ENCODE results near the gene MYO1B.
A peak's percentile ranks its signal among the peaks of the same experiment; 100 is the strongest.

The MYO1B gene

DNA sequence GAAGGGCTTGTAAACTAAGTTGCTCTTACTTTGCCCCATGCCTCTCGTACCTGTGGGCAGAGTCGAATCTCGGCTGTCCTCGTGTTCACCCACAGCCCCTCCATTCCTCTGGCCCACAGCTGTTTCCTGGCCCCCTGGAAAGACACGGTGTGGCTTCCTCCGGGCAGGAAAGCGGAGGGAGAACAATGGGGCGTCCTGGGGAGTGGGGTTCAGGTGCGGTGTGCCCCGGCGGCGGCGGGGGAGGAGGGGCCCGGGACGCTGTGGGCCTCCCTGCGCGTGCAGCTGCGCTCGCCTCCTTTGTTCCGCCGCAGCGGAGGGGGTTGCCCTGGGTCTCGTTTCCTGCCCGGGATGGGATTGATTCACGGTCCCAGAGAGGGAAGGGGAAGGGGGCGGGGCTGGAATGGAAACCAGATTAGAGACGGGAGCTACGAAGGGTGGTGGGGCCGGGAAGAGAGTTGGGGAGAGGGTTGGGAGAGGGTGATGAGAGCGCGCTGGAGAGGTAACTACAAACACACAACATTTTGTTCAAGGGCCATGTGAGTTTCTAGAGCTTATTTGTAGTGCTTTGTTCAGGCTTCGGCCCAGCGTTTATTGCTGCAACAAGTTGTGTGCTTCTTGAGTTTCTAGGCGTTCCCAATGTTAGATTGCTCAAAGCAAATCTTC is 796 bp downstream of the MYO1B start:
- H3K4me3 ChIP-seq (replicated peaks in 1 of 2; ENCODE audit: low read depth in 2 of 2, low read length in 2 of 2) = peak overlapping the region; percentile 80 to 89
- DNase-seq (ENCODE audit: low read depth in 2 of 2) = peak; percentile 63 to 70
- TF ChIP-seq, protein P1, sequence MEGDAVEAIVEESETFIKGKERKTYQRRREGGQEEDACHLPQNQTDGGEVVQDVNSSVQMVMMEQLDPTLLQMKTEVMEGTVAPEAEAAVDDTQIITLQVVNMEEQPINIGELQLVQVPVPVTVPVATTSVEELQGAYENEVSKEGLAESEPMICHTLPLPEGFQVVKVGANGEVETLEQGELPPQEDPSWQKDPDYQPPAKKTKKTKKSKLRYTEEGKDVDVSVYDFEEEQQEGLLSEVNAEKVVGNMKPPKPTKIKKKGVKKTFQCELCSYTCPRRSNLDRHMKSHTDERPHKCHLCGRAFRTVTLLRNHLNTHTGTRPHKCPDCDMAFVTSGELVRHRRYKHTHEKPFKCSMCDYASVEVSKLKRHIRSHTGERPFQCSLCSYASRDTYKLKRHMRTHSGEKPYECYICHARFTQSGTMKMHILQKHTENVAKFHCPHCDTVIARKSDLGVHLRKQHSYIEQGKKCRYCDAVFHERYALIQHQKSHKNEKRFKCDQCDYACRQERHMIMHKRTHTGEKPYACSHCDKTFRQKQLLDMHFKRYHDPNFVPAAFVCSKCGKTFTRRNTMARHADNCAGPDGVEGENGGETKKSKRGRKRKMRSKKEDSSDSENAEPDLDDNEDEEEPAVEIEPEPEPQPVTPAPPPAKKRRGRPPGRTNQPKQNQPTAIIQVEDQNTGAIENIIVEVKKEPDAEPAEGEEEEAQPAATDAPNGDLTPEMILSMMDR (IDR thresholded peaks at IDR 0.05; ENCODE audit: low read depth, low read length) = no peak

DNA sequence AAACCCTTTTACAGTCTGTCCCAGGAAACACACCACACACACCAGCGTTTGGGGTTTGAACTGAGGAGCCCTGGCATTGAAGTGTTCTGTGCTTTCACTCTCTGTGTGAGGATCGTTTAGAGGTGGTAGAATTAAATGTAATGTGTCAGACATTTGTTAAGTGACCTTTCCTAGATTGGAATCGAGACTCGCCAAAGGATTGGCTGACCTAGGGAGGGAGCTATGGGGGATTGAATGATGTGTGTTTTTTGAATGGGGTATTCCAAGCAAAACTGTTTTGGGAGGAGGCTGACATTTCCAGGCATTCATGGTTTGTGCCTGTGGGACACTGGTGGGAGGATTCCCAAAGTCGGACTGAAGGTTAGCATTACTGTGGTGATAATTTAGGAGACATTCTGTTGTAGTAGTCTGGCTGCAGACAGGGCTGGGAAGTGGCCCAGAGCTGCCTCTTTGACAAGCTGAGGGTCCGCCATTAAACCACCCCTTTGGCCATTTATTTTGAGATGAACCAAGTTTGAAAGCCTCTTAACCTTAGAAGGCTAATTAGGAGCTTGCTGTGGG is 1.7 kb downstream of the MYO1B start:
- peak overlapping the region; percentile 80 to 89 for H3K4me3 ChIP-seq (replicated peaks in 1 of 2; ENCODE audit: low read depth in 2 of 2, low read length in 2 of 2)
- TF ChIP-seq, protein P1 (IDR thresholded peaks at IDR 0.05; ENCODE audit: low read depth, low read length) = no peak
- peak; percentile 34 to 47 for DNase-seq (ENCODE audit: low read depth in 2 of 2)

DNA sequence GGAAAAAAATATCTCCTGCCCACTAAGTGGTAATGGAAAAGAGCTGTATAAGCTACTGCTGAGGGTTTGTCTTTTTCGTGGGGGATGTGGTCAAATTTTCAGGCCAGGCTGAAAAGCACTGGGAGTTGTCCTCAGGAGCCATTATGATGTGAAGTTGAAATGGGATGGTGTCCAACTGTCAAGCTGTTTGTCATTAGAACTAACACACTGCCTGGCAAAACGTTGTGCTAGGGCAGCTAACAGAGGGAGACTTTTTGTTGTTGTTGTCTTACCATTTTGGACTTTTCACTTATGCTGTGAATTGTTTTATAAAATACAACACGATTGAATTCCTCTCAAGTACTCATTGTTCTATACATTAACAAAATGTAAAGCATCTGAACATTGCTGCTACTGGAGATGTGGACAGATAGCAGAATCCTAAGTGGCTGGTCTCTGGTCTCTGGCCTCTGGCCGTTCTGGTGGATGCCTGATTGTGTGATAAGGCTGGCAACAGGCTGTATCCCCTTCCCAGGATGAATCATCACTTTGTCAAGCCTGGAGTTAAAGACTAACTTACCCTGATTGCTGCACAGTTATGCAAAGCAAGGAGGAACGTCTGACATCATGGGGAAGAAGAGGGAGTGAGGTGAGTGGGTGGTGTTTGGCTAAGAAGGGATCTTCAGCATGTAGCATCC is 2.3 kb downstream of the MYO1B start:
- DNase-seq (ENCODE audit: low read depth in 2 of 2) = peak; percentile 87 to 94
- TF ChIP-seq, protein P1 (IDR thresholded peaks at IDR 0.05; ENCODE audit: low read depth, low read length) = no peak
- peak overlapping the region in 1 of 2 donors; percentile 80 for H3K4me3 ChIP-seq (replicated peaks in 1 of 2; ENCODE audit: low read depth in 2 of 2, low read length in 2 of 2)

DNA sequence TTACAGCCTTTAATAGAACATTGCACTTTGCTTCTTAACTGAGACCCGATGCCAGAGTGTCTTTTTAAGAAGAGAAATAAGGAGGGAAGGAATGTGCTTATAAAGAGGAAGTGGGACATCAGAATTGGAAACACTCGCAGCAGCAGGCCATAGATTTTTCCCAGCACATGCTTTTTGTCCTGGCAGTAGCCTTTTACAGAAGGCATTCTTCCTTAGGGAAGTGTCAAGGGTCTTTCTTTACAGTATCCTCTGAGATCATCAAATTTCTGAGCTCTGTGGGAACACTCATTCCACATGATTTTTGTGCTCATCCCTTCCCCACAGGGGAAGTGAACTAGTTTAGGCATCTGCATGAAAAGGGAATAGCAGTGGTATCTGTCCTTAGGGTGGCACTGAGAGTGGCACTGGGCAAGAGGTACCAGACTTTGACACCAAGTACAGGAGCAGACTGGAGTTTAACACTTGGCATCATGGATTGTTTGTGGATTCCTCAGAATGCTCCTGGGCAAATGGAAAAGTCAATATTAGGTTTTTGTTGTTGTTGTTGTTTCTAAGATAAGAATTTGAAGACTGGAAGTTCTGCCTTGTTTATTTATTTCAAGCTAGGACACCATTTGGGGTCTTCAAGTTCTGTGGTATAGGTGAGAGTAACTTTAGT is 4.1 kb downstream of the MYO1B start:
- TF ChIP-seq, protein P1 (IDR thresholded peaks at IDR 0.05; ENCODE audit: low read depth, low read length) = no peak
- H3K4me3 ChIP-seq (replicated peaks in 1 of 2; ENCODE audit: low read depth in 2 of 2, low read length in 2 of 2) = no peak overlapping the region
- peak in 1 of 2 donors; percentile 27 for DNase-seq (ENCODE audit: low read depth in 2 of 2)

DNA sequence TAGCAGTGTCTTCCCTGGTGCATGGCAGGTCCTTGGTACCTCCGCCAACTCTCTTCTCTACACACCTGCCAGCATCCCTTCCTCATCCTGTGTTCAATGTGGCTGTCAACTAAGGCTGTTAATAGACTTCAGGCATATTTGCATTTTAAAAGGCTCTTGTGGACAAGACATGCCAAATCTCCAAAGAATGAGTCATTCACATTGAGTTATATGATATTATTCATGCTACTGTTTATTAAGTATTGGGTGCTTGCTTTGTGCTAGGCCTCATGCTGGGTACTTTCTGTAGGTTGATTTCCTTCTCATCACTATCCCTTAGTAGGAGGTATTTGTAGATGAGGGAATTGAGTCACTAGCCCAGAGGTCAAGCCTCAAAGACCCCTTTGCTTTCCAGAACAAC is 5.2 kb downstream of the MYO1B start:
- TF ChIP-seq, protein P1 (IDR thresholded peaks at IDR 0.05; ENCODE audit: low read depth, low read length) = no peak
- no peak overlapping the region for H3K4me3 ChIP-seq (replicated peaks in 1 of 2; ENCODE audit: low read depth in 2 of 2, low read length in 2 of 2)
- DNase-seq (ENCODE audit: low read depth in 2 of 2) = peak in 1 of 2 donors; percentile 48

DNA sequence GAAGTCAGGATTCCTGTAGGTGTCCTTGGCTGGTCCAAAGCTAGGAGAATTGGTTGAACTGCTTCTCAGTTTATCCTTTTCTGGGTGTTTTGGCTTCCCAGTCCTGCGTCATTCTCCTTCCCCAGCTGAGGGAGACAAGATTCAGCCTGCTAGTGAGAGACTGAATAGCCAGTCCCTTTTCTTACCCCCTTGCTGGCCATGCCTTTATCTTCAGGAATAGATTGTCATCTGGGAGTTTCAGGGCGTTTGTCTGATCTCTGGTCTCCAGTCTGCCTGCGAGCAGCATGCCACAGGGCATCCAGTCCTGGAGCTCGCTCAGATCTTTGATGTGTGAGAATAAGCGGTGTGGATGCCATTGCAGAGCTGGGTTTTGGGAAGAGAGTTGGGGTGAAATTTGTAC is 5.8 kb downstream of the MYO1B start:
- TF ChIP-seq, protein P1 (IDR thresholded peaks at IDR 0.05; ENCODE audit: low read depth, low read length) = no peak
- no peak overlapping the region for H3K4me3 ChIP-seq (replicated peaks in 1 of 2; ENCODE audit: low read depth in 2 of 2, low read length in 2 of 2)
- DNase-seq (ENCODE audit: low read depth in 2 of 2) = no peak
